Stomach (tissue), 4 donors: ENCODE measurements around the gene GPR34.

Experiments
- EP300 ChIP-seq: sonication (generic); formaldehyde crosslinking; IDR thresholded peaks from one replicate; pipeline ENCODE4 v1.6.1; 2017; ENCODE audit warnings: antibody characterized with exemption
- POLR2A ChIP-seq, 4 donors: fragments of 450-650 bp; IDR thresholded peaks; one replicate each; pipeline ENCODE4 v1.6.1; 2016; ENCODE audit warnings: antibody characterized with exemption in 4 of 4, control low read depth in 2 of 4, mild to moderate bottlenecking in 1 of 4, moderate library complexity in 1 of 4
- POLR2AphosphoS5 ChIP-seq, 3 donors: sonication (generic); formaldehyde crosslinking; IDR thresholded peaks; one replicate each; pipeline ENCODE4 v1.6.1; 2016; ENCODE audit warnings: antibody characterized with exemption in 3 of 3
- TF ChIP-seq, protein P1 (sequence below), 7 experiments: fragments of 450-650 bp in 4 of 7; fragments of 200-600 bp in 3 of 7; sonication (generic) in 3 of 7; IDR thresholded peaks; one replicate each; pipeline ENCODE4 v1.5.1; 2016 to 2019; ENCODE audit warnings: antibody characterized with exemption in 7 of 7, control low read depth in 2 of 7, mild to moderate bottlenecking in 1 of 7

DNA sequence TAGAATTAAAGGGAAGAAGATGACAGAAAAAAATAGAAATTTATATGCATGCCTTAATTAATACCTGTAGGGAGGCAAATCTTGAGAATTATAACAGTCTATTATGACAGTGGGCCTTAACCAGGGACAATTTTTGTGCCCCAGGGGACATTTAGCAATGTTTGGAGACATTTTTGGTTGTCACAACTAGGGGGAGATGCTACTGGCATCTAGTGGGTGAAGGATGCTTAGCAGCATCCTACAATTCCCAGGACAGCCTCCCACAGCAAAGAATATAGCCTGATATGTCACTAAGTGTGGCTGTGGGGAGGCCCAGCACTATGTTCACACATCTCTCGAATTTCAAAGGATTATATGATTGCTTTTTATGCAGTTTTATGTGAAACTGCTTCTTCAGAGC lies 45.8 kb downstream of the GPR34 start:
- TF ChIP-seq POLR2A (IDR thresholded peaks at IDR 0.05): no peak
- TF ChIP-seq, protein P1, sequence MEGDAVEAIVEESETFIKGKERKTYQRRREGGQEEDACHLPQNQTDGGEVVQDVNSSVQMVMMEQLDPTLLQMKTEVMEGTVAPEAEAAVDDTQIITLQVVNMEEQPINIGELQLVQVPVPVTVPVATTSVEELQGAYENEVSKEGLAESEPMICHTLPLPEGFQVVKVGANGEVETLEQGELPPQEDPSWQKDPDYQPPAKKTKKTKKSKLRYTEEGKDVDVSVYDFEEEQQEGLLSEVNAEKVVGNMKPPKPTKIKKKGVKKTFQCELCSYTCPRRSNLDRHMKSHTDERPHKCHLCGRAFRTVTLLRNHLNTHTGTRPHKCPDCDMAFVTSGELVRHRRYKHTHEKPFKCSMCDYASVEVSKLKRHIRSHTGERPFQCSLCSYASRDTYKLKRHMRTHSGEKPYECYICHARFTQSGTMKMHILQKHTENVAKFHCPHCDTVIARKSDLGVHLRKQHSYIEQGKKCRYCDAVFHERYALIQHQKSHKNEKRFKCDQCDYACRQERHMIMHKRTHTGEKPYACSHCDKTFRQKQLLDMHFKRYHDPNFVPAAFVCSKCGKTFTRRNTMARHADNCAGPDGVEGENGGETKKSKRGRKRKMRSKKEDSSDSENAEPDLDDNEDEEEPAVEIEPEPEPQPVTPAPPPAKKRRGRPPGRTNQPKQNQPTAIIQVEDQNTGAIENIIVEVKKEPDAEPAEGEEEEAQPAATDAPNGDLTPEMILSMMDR (IDR thresholded peaks at IDR 0.05): peak in 3 of 7 experiments; percentile 15 to 28 (median 21)
- TF ChIP-seq POLR2AphosphoS5 (IDR thresholded peaks at IDR 0.05): no peak
- TF ChIP-seq EP300: no peak
